Measurements from ENCODE around the gene CCDC61.

The CCDC61 gene

DNA sequence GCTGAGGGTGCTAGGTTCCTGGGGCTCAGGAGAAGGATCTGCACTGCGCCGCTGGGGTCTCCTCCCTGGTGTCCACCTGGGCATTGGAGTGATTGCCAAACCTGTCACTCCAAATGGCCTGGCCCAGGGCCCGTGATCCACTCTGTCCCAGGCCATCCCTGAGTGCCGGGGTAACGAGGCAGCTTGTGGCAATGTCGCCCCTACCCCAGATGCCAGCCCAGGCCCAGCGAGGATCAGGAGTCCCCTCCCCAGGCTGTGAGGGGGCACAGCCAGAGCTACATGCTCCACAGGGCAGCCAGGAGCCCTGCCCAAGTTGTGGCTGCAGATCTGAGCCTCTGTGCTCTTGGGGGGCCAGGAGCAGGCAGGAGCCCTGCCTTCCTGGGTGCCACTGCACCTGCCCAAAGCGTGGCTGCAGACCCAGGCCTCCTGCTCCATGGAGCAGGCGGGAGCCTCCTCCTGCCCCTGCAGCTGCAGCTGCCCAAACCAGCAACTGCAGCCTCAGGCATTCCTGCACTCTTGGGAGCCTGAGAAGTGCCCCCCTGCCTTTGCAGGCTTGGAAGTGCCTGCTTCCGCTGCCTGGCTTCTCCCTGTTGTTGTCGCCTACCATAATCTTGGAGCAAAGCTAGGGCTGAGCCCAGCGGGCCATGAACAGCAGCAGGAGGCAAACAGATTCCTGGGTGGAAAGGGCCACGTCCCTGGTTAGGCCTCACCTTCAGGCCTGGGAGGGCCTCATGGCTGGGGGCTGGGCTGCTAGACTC lies 40.9 kb downstream of the CCDC61 start:
- in situ Hi-C loops (cut with MboI; ENCODE audit: low sequenced_read_pairs), result no loop called here

GRCh38 chr19:46036744-46037128 lies 41.5 kb downstream of the CCDC61 start:
- in situ Hi-C loops (cut with MboI; ENCODE audit: low sequenced_read_pairs), result no loop called here

- in situ Hi-C loops (cut with MboI; ENCODE audit: low sequenced_read_pairs), result no loop called here
Measured at GRCh38 chr19:46040125-46040524, 44.9 kb downstream of the CCDC61 start.

DNA sequence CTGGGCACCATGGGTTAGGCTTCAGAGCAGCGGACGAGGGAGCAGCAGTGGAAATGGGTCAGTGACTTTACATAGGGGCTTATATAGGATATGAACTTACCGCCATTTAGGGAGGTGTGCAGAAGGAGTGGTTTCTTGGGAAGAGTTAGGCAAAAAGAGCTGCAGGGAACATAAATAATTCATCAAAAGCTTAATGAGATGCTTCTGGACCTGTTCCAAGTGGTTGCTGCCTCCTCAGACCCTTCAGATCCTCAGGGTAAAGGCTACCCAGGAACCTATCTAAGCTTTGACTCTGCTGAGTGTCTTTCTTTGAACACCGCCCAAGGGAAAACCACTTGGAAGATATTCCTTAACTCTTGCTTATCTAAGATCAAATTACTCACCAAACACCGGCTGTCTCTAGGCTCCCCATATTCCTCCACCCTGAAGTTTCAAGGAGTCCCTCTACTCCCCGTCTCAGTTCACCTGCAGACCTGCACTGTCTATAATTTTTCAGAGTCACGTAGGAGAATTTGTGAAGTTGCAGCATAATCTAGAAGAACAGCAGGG lies 45.8 kb downstream of the CCDC61 start, which contains the start of gene IGFL4:
TSS of gene IGFL4 (minus strand) at position 51 of the 549 bp plus-strand sequence. CDS start at position 11, 40 bp downstream.
- in situ Hi-C loops (cut with MboI; ENCODE audit: low sequenced_read_pairs), result no loop called here

GRCh38 chr19:46042252-46042883 lies 47.1 kb downstream of the CCDC61 start:
- in situ Hi-C loops (cut with MboI; ENCODE audit: low sequenced_read_pairs), result no loop called here

GRCh38 chr19:46043519-46043918 lies 48.3 kb downstream of the CCDC61 start:
- in situ Hi-C loops (cut with MboI; ENCODE audit: low sequenced_read_pairs), result no loop called here

DNA sequence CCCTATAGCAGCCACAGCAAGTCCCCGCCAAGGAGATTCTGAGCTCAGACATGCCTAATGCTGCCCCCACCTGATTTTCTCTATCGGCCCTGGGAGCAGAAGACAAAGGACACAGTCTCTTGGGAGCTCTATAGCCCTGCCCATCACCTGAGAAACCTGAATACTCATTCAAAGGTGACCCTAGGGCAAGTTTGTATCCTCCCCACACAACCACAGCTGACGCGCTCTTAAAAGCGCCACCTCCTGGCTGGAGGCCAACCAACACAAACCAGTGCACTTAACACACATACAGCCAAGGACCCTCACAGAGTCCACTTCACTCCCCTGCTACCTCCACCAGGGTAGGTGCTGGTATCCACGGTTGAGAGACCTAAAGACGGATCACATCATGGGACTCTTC lies 54.3 kb downstream of the CCDC61 start:
- in situ Hi-C loops (cut with MboI; ENCODE audit: low sequenced_read_pairs), result no loop called here

- in situ Hi-C loops (cut with MboI; ENCODE audit: low sequenced_read_pairs), result no loop called here
Measured at GRCh38 chr19:46052896-46053295, 57.6 kb downstream of the CCDC61 start.

DNA sequence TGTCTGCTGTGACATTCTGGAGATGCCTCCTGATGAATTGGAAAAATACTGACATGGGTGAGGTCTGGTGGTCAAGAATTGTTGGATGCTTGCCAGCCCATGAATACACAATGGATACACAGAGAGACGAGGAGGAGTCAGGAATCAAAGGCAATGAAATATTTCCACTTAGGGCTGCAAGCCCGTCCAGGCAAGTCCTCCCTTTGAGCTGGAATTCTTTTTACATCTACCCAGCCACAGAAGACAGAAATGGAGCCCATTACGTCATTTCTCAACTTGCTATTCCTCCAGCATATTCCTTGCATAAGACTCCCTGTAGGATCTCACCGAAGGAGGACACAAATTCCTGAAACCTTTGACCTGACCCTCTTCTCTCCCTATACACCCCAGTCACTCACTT lies 61.3 kb downstream of the CCDC61 start:
- in situ Hi-C loops (cut with MboI; ENCODE audit: low sequenced_read_pairs), result no loop called here

- in situ Hi-C loops (cut with MboI; ENCODE audit: low sequenced_read_pairs), result no loop called here
Measured at GRCh38 chr19:46058778-46059177, 63.5 kb downstream of the CCDC61 start.

DNA sequence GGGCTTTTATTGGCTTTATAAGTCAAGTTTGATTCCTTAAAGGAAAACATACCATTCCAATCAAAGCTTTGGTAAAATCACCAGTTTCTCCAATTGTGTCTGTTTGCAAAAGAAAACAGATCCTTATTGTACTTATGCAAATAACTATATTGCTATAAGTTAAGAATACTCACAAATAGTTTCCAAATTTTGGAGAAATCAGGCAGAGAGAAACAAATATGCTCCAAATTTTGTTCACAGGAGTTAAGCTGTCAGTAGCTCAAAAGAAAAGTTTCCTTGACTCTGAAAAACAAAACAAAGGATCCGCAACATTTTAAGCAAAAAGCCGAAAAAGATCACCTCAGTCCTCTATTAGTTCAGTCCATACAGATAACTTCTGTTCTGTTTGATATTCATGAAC lies 64.7 kb downstream of the CCDC61 start:
- in situ Hi-C loops (cut with MboI; ENCODE audit: low sequenced_read_pairs), result no loop called here

- in situ Hi-C loops (cut with MboI; ENCODE audit: low sequenced_read_pairs), result no loop called here
Measured at GRCh38 chr19:46063201-46063600, 67.9 kb downstream of the CCDC61 start.

DNA sequence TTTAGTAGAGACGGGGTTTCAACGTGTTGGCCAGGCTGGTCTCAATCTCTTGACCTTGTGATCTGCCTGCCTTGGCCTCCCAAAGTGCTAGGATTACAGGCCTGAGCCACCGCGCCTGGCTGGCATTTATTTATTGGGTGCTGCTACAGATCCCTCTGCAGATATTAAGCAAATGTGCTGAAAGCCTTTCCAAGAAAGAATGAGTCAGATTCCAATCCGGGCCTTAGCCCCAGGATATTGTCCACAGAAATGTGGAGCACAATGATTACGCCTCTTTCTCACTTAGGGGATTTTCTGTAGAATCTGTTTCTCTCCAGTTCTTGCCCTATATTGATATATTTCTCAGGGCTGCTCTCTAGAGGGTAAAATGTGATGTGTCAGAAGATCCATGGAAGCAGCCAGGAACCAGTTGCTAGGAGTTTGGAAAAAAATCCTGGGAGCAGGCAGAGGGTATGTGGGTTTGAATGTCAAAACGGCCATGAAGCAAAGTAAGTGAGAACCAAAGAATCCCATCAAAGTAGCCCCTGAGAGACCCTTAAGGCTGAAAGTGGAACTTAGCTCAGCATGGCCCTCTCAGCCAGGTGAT lies 70.3 kb downstream of the CCDC61 start:
- in situ Hi-C loops (cut with MboI; ENCODE audit: low sequenced_read_pairs), result no loop called here

- in situ Hi-C loops (cut with MboI; ENCODE audit: low sequenced_read_pairs), result no loop called here
Measured at GRCh38 chr19:46066471-46066870, 71.2 kb downstream of the CCDC61 start.

- in situ Hi-C loops (cut with MboI; ENCODE audit: low sequenced_read_pairs), result no loop called here
Measured at GRCh38 chr19:46067691-46068090, 72.4 kb downstream of the CCDC61 start.
